H1 (cell line): ENCODE measurements around the gene ADAMTS3. TPM values are rescaled to one million over a fixed set of nuclear protein-coding genes. Genes with fewer than 3 reads are reported as not detected.

Experiments
- CTCF ChIA-PET: fragments of 300-600 bp; sonication (Branson Sonifier 250); formaldehyde crosslinking; loops from one replicate; lab custom pipeline; 2021; ENCODE audit not compliant: partially characterized antibody; lab: Charles Lee
- POLR2A ChIA-PET: fragments of 300-600 bp; sonication (Branson Sonifier 250); formaldehyde crosslinking; loops from one replicate; lab custom pipeline; 2021; ENCODE audit warnings: inconsistent platforms; ENCODE audit not compliant: partially characterized antibody; lab: Charles Lee
- DNase-seq, 2 experiments: peaks; one replicate each; pipeline versions ENCODE4 v3.0.0 to v3.0.0-alpha.2; 2010 to 2022; ENCODE audit warnings: low spot score in 2 of 2, low read depth in 1 of 2, mixed read lengths in 1 of 2
- FAIRE-seq: peaks from 2 replicates; lab custom pipeline; 2011; peaks lifted over from hg19 to GRCh38; lab: Jason Lieb, UNC
- H2AFZ ChIP-seq: 2 replicates; pipeline ENCODE4 v1.8.1; 2012; ENCODE audit warnings: low read length, inconsistent platforms
- H2AK5ac ChIP-seq: 2 replicates; pipeline ENCODE4 v1.6.1; 2013; ENCODE audit warnings: low read depth, low read length
- H2BK120ac ChIP-seq: replicated peaks from 2 replicates; pipeline ENCODE3; 2013; ENCODE audit warnings: low read depth, low read length, inconsistent platforms
- H2BK12ac ChIP-seq: 2 replicates; pipeline ENCODE4 v1.6.1; 2013; ENCODE audit warnings: low read depth, low read length
- H2BK15ac ChIP-seq: 2 replicates; pipeline ENCODE4 v1.6.1; 2013; ENCODE audit warnings: low read length
- H2BK20ac ChIP-seq: 2 replicates; pipeline ENCODE4 v1.6.1; 2013; ENCODE audit warnings: low read length
- H2BK5ac ChIP-seq: 2 replicates; pipeline ENCODE4 v1.6.1; 2013; ENCODE audit warnings: low read depth, low read length
- H3K14ac ChIP-seq: 2 replicates; pipeline ENCODE4 v1.6.1; 2013; ENCODE audit warnings: inconsistent platforms; ENCODE audit not compliant: insufficient read length
- H3K18ac ChIP-seq: 2 replicates; pipeline ENCODE4 v1.6.1; 2013; ENCODE audit warnings: low read length; ENCODE audit errors: extremely low read depth
- H3K23ac ChIP-seq: 2 replicates; pipeline ENCODE4 v1.6.1; 2013; ENCODE audit warnings: inconsistent platforms; ENCODE audit not compliant: insufficient read length
- H3K23me2 ChIP-seq: 2 replicates; pipeline ENCODE4 v1.6.1; 2013; ENCODE audit warnings: low read depth, low read length
- H3K27ac ChIP-seq: 2 replicates; pipeline ENCODE4 v1.6.1; 2011; ENCODE audit warnings: low read depth, low read length, inconsistent platforms
- H3K27me3 ChIP-seq, 4 experiments: replicated peaks in 1 of 4; 1 replicate in 1 of 4; 2 replicates in 3 of 4; pipeline versions ENCODE4 v1.6.1 to v1.8.1; 2011 to 2013; ENCODE audit warnings: low read length in 3 of 4, mild to moderate bottlenecking in 3 of 4, inconsistent platforms in 2 of 4, mixed read lengths in 2 of 4, moderate library complexity in 1 of 4; ENCODE audit not compliant: control insufficient read depth in 3 of 4, insufficient read depth in 3 of 4; ENCODE audit errors: extremely low read depth in 1 of 4
- H3K36me3 ChIP-seq, 4 experiments: 2 replicates each; pipeline versions ENCODE4 v1.6.1 to v1.8.1; 2011 to 2013; ENCODE audit warnings: mild to moderate bottlenecking in 4 of 4, low read length in 3 of 4, moderate library complexity in 2 of 4, control low read depth in 1 of 4, inconsistent platforms in 1 of 4; ENCODE audit not compliant: insufficient read depth in 4 of 4, control insufficient read depth in 2 of 4
- H3K4ac ChIP-seq: replicated peaks from 2 replicates; pipeline ENCODE3; 2013; ENCODE audit warnings: low read length, low read depth, mixed read lengths, inconsistent platforms; ENCODE audit not compliant: insufficient read length
- H3K4me1 ChIP-seq, 4 experiments: replicated peaks in 1 of 4; 1 replicate in 1 of 4; 2 replicates in 3 of 4; pipeline versions ENCODE4 v1.6.1 to v1.8.1; 2011 to 2013; ENCODE audit warnings: low read length in 3 of 4, inconsistent platforms in 2 of 4, mixed read lengths in 1 of 4; ENCODE audit not compliant: insufficient read depth in 4 of 4, control insufficient read depth in 3 of 4
- H3K4me2 ChIP-seq, 2 experiments: 2 replicates each; pipeline versions ENCODE4 v1.6.1 to v1.8.1; 2011 to 2013; ENCODE audit warnings: low read depth in 2 of 2, low read length in 2 of 2, control low read depth in 1 of 2, inconsistent platforms in 1 of 2, mild to moderate bottlenecking in 1 of 2; ENCODE audit not compliant: insufficient read depth in 1 of 2
- H3K4me3 ChIP-seq, 4 experiments: fragments of 200-600, 300-600 bp in 1 of 4; sonication (generic), shearing (Covaris generic), sonication (Bioruptor Twin) in 1 of 4; 2 replicates each; pipeline versions ENCODE4 v1.5.1 to v1.8.1; 2011 to 2016; ENCODE audit warnings: low read length in 4 of 4, low read depth in 3 of 4, control low read depth in 2 of 4, inconsistent platforms in 2 of 4, mild to moderate bottlenecking in 2 of 4, mixed read lengths in 1 of 4, moderate library complexity in 1 of 4; ENCODE audit not compliant: insufficient read depth in 2 of 4; ENCODE audit errors: extremely low read depth in 1 of 4
- H3K56ac ChIP-seq: replicated peaks from 2 replicates; pipeline ENCODE3; 2013; ENCODE audit warnings: low read depth, mild to moderate bottlenecking, mixed read lengths, low read length, inconsistent platforms; ENCODE audit not compliant: insufficient read length
- H3K79me1 ChIP-seq: 2 replicates; pipeline ENCODE4 v1.6.1; 2013; ENCODE audit warnings: low read depth, low read length, control low read depth
- H3K79me2 ChIP-seq, 2 experiments: 2 replicates each; pipeline versions ENCODE4 v1.6.1 to v1.8.1; 2012 to 2013; ENCODE audit warnings: low read length in 2 of 2, mild to moderate bottlenecking in 2 of 2, inconsistent platforms in 1 of 2; ENCODE audit not compliant: insufficient read depth in 2 of 2, control insufficient read depth in 1 of 2
- H3K9ac ChIP-seq, 4 experiments: replicated peaks in 1 of 4; 1 replicate in 1 of 4; 2 replicates in 3 of 4; pipeline versions ENCODE4 v1.6.1 to v1.8.1; 2011 to 2013; ENCODE audit warnings: low read depth in 3 of 4, low read length in 3 of 4, control low read depth in 2 of 4, mild to moderate bottlenecking in 2 of 4, moderate library complexity in 2 of 4, inconsistent platforms in 1 of 4; ENCODE audit errors: extremely low read depth in 1 of 4
- H3K9me3 ChIP-seq, 2 experiments: 2 replicates each; pipeline versions ENCODE4 v1.6.1 to v1.8.1; 2012 to 2013; ENCODE audit warnings: mild to moderate bottlenecking in 2 of 2, moderate library complexity in 2 of 2, control low read depth in 1 of 2, inconsistent platforms in 1 of 2, low read depth in 1 of 2, low read length in 1 of 2, mixed read lengths in 1 of 2; ENCODE audit not compliant: insufficient read depth in 2 of 2
- H4K20me1 ChIP-seq, 2 experiments: replicated peaks in 1 of 2; 2 replicates each; pipeline versions ENCODE3 to v1.8.1; 2011 to 2013; ENCODE audit warnings: inconsistent platforms in 2 of 2, low read length in 2 of 2, mild to moderate bottlenecking in 1 of 2; ENCODE audit not compliant: insufficient read depth in 2 of 2, control insufficient read depth in 1 of 2
- H4K5ac ChIP-seq: 2 replicates; pipeline ENCODE4 v1.6.1; 2013; ENCODE audit warnings: low read length, low read depth, mixed read lengths, inconsistent platforms; ENCODE audit not compliant: insufficient read length
- H4K8ac ChIP-seq: 2 replicates; pipeline ENCODE4 v1.8.0; 2013; ENCODE audit warnings: mild to moderate bottlenecking, moderate library complexity, low read length, inconsistent platforms; ENCODE audit not compliant: insufficient read depth; ENCODE audit errors: extremely low read depth
- H4K91ac ChIP-seq: replicated peaks from 2 replicates; pipeline ENCODE3; 2013; ENCODE audit warnings: low read length, mixed read lengths, inconsistent platforms; ENCODE audit not compliant: insufficient read length
- BCL11A ChIP-seq, 2 experiments: IDR thresholded peaks; one replicate each; pipeline ENCODE4 v1.6.1; 2011; ENCODE audit warnings: low read depth in 2 of 2, low read length in 2 of 2, mild to moderate bottlenecking in 2 of 2
- E2F6 ChIP-seq: IDR thresholded peaks from 2 replicates; pipeline ENCODE4 v1.6.1; 2012; ENCODE audit warnings: inconsistent platforms
- FOSL1 ChIP-seq: IDR thresholded peaks from 2 replicates; pipeline ENCODE4 v1.6.1; 2011; ENCODE audit warnings: mild to moderate bottlenecking, low read depth, low read length, moderate library complexity; ENCODE audit not compliant: insufficient read depth
- RFX5 ChIP-seq: IDR thresholded peaks from 2 replicates; pipeline ENCODE4 v1.6.1; 2011; ENCODE audit warnings: low read depth, low read length, improper control_type of control experiment, borderline replicate concordance
- SP2 ChIP-seq: IDR thresholded peaks from 2 replicates; pipeline ENCODE4 v1.6.1; 2012; ENCODE audit warnings: mild to moderate bottlenecking, low read length, inconsistent platforms
- TCF12 ChIP-seq: IDR thresholded peaks from 2 replicates; pipeline ENCODE4 v1.6.1; 2011; ENCODE audit warnings: low read depth, mild to moderate bottlenecking, low read length
- WGBS, 2 experiments: shearing (Covaris generic) in 1 of 2; methylation state at CpG; one replicate each; pipeline versions ENCODE4 v1.1.6 to v1.1.7; 2013 to 2015; ENCODE audit warnings: low lambda C conversion rate in 2 of 2, mixed read lengths in 2 of 2, inconsistent platforms in 1 of 2, low coverage in 1 of 2, missing lambda C conversion rate in 1 of 2; ENCODE audit not compliant: insufficient replicate concordance in 2 of 2, insufficient coverage in 1 of 2, insufficient read length in 1 of 2; ENCODE audit errors: extremely low coverage in 1 of 2, missing lambda C conversion rate in 1 of 2; 5-methylcytosine and 5-hydroxymethylcytosine counted together
- polyA plus RNA-seq, 7 experiments: library from polyadenylated mRNA; depleted of rRNA in 3 of 7; stranded (reverse) in 5 of 7; unstranded in 2 of 7; fragments of >200 nt in 5 of 7; fragments of 200-250 nt in 2 of 7; gene quantifications; 1 replicate in 5 of 7; 2 replicates in 1 of 7; 4 replicates in 1 of 7; pipeline versions ENCODE4 v1.2.1 to v1.2.3, GENCODE V29; 2011 to 2013; ENCODE audit warnings: missing spikeins in 2 of 7, mixed read lengths in 2 of 7
- total RNA-seq: library from RNA; stranded (reverse); fragmentation: NEBNext Ultra II Directional; extraction: Animal tissue kit (Norgen Biotek cat#: 25700); gene quantifications from 2 replicates; pipeline ENCODE4 v1.2.1, GENCODE V29; 2021

The ADAMTS3 gene
- total and polyA plus RNA-seq, 2 of the 8 experiments (the other 6 are each of a cell fraction or from before 2014, with no cell fraction given) = 1.3 to 3.4 TPM

GRCh38 chr4:72243641-72244040 lies 325.4 kb downstream of the ADAMTS3 start:
- Histone ChIP-seq H3K56ac (no peak overlapping the region), H3K4ac (no peak overlapping the region), H4K91ac (no peak overlapping the region), H3K4me3 (no peak overlapping the region), H2AK5ac (no peak overlapping the region), H3K79me1 (no peaks in the 10 kb centered on the region), H4K20me1 (no peaks in the 10 kb centered on the region), H2BK120ac (no peak overlapping the region), H3K27me3 (peaks cover 0 to 1% (median 0%) of the 10 kb centered on the region in 4 experiments; a peak in 1 of 7 replicates), H2BK15ac (no peak overlapping the region), H2BK20ac (no peak overlapping the region), H3K23ac (no peak overlapping the region), H3K4me2 (no peak overlapping the region), H3K18ac (no peak overlapping the region), H3K27ac (no peak overlapping the region), H2BK12ac (no peak overlapping the region), H3K79me2 (no peaks in the 10 kb centered on the region), H3K14ac (no peak overlapping the region), H2BK5ac (no peak overlapping the region), H3K23me2 (no peaks in the 10 kb centered on the region; the same call in 1 of the 2 replicates), H3K4me1 (no peaks in the 10 kb centered on the region), H3K9me3 (no peaks in the 10 kb centered on the region), H4K5ac (no peak overlapping the region), H3K36me3 (no peaks in the 10 kb centered on the region), H2AFZ (no peak overlapping the region), H4K8ac (no peak overlapping the region), H3K9ac (no peak overlapping the region)
- DNase-seq (no peak), FAIRE-seq (no peak)
- 86% methylated on average over 3 of the region's 3 CpGs; no CpG with 5 or more reads in 1 of the 2 experiments for WGBS, 2 experiments
- POLR2A ChIA-PET = no interaction called here
- CTCF ChIA-PET = interaction anchor here (0.9 kb wide), 1 partner anchor 460 kb away, joined by 3 read pairs; no protein-coding TSS in a partner anchor
- TF ChIP-seq FOSL1 (no peak), TCF12 (no peak), SP2 (no peak), E2F6 (no peak), BCL11A (IDR thresholded peaks at IDR 0.05; ENCODE audit: low read depth in 2 of 2, low read length in 2 of 2) (no peak), RFX5 (no peak)
